Naive B cell (primary cell): Measurements from ENCODE around the gene GPR68. TPM values are rescaled to one million over a fixed set of nuclear protein-coding genes. Genes with fewer than 3 reads are reported as not detected.
"Not testable (repeated sequence)": the region's sequence is repeated elsewhere in the genome, so short reads cannot be mapped to it uniquely, and the experiment has no call there.

ENCODE experiments used
- ATAC-seq, 2 donors: fragments of 150-1000 bp; cut with Tn5 transposase; 2 replicates each; pipeline ENCODE4 v1.10.0; 2021; ENCODE audit warnings: low read depth in 2 of 2, mild to moderate bottlenecking in 2 of 2, moderate library complexity in 2 of 2
- DNase-seq: peaks from one replicate; pipeline ENCODE4 v3.0.0; 2022
- H3K27ac Mint-ChIP-seq, 6 donors: one replicate each; pipeline ENCODE4 v1.8.0; 2020 to 2022; ENCODE audit warnings: mild to moderate bottlenecking in 6 of 6, mixed read lengths in 6 of 6, moderate library complexity in 5 of 6, inconsistent platforms in 2 of 6
- H3K27me3 Mint-ChIP-seq, 3 donors: one replicate each; pipeline ENCODE4 v1.8.0; 2021 to 2022; ENCODE audit warnings: mixed read lengths in 3 of 3, mild to moderate bottlenecking in 1 of 3
- H3K36me3 Mint-ChIP-seq, 2 donors: one replicate each; pipeline ENCODE4 v1.8.0; 2020 to 2022; ENCODE audit warnings: mixed read lengths in 2 of 2, inconsistent platforms in 1 of 2, mild to moderate bottlenecking in 1 of 2
- H3K4me1 Mint-ChIP-seq, 3 donors: one replicate each; pipeline ENCODE4 v1.8.0; 2020 to 2022; ENCODE audit warnings: mixed read lengths in 3 of 3, inconsistent platforms in 1 of 3, mild to moderate bottlenecking in 1 of 3, moderate library complexity in 1 of 3
- H3K4me3 Mint-ChIP-seq, 8 donors: one replicate each; pipeline ENCODE4 v1.8.0; 2020 to 2022; ENCODE audit warnings: mild to moderate bottlenecking in 8 of 8, mixed read lengths in 8 of 8, moderate library complexity in 8 of 8, inconsistent platforms in 2 of 8
- H3K9me3 Mint-ChIP-seq, 7 donors: one replicate each; pipeline ENCODE4 v1.8.0; 2020 to 2022; ENCODE audit warnings: mixed read lengths in 7 of 7, mild to moderate bottlenecking in 5 of 7, inconsistent platforms in 2 of 7, moderate library complexity in 1 of 7
- polyA plus RNA-seq, 6 donors: library from polyadenylated mRNA; unstranded; fragments of 300-500 nt; fragmentation: Illumina TruSeq; gene quantifications; one replicate each; pipeline ENCODE4 v1.2.3, GENCODE V29; 2021; ENCODE audit warnings: low read depth in 6 of 6

GPR68 gene
- polyA plus RNA-seq, 6 donors from 2014 or later, result 0.11 to 0.58 (median 0.23) TPM; not detected in 1

GRCh38 chr14:91257328-91258010 lies 13.0 kb upstream of the GPR68 start:
- no peak for DNase-seq
- H3K27ac Mint-ChIP-seq, result peak overlapping the region in 3 of 6 donors; percentile 25 to 80 (median 76)

GRCh38 chr14:91256661-91257060 lies 12.2 kb upstream of the GPR68 start:
- peak overlapping the region in 1 of 6 donors; percentile 7 for H3K27ac Mint-ChIP-seq
- H3K27me3 Mint-ChIP-seq, result no peaks in the 10 kb centered on the region
- DNase-seq, result no peak

More at GRCh38 chr14:91257328-91258010, 13.0 kb upstream of the GPR68 start:
- Mint-ChIP-seq H3K36me3 (no peaks in the 10 kb centered on the region), H3K9me3 (peaks cover 0 to 4% (median 0%) of the 10 kb centered on the region in 7 donors), H3K27me3 (no peaks in the 10 kb centered on the region), H3K4me3 (peak overlapping the region in 3 of 8 donors; percentile 9 to 67 (median 37)), H3K4me1 (peaks cover 20 to 26% (median 23%) of the 10 kb centered on the region in 3 donors)
- no peak for ATAC-seq

GRCh38 chr14:91255026-91255695 lies 10.7 kb upstream of the GPR68 start:
- ATAC-seq (no peak), DNase-seq (no peak)
- Mint-ChIP-seq H3K4me3 (peak overlapping the region in 6 of 8 donors; percentile 2 to 93 (median 82)), H3K9me3 (no peaks in the 10 kb centered on the region), H3K27me3 (no peaks in the 10 kb centered on the region), H3K27ac (no peak overlapping the region), H3K4me1 (peaks cover 25 to 45% (median 40%) of the 10 kb centered on the region in 3 donors), H3K36me3 (no peaks in the 10 kb centered on the region)

More at GRCh38 chr14:91256661-91257060, 12.2 kb upstream of the GPR68 start:
- Mint-ChIP-seq H3K4me1 (peaks cover 20 to 32% (median 28%) of the 10 kb centered on the region in 3 donors), H3K9me3 (peaks cover 0 to 4% (median 0%) of the 10 kb centered on the region in 7 donors), H3K4me3 (no peak overlapping the region), H3K36me3 (no peaks in the 10 kb centered on the region)
- no peak for ATAC-seq

GRCh38 chr14:91254461-91254860 lies 10.0 kb upstream of the GPR68 start:
- DNase-seq, result no peak
- no peaks in the 10 kb centered on the region for H3K27me3 Mint-ChIP-seq
- peak overlapping the region; percentile 78 to 93 (median 86) for H3K4me3 Mint-ChIP-seq
- peaks cover 31 to 52% (median 47%) of the 10 kb centered on the region in 3 donors for H3K4me1 Mint-ChIP-seq
- peaks cover 0 to 2% (median 0%) of the 10 kb centered on the region in 7 donors for H3K9me3 Mint-ChIP-seq
- no peak for ATAC-seq
- H3K36me3 Mint-ChIP-seq, result no peaks in the 10 kb centered on the region
- H3K27ac Mint-ChIP-seq, result peak overlapping the region in 4 of 6 donors; percentile 34 to 72 (median 62)

GRCh38 chr14:91253795-91254323 lies 9.4 kb upstream of the GPR68 start:
- H3K9me3 Mint-ChIP-seq, result peaks cover 0 to 2% (median 0%) of the 10 kb centered on the region in 7 donors
- no peak for ATAC-seq

GRCh38 chr14:91252871-91253794 lies 8.6 kb upstream of the GPR68 start:
- no peaks in the 10 kb centered on the region for H3K27me3 Mint-ChIP-seq
- ATAC-seq (peak; percentile 50 to 56), DNase-seq (peak; percentile 49)
- peaks cover 0 to 2% (median 0%) of the 10 kb centered on the region in 7 donors for H3K9me3 Mint-ChIP-seq
- no peaks in the 10 kb centered on the region for H3K36me3 Mint-ChIP-seq
- H3K27ac Mint-ChIP-seq, result peak overlapping the region in 3 of 6 donors; percentile 34 to 90 (median 63)
- H3K4me1 Mint-ChIP-seq, result peaks cover 36 to 56% (median 47%) of the 10 kb centered on the region in 3 donors
- H3K4me3 Mint-ChIP-seq, result peak overlapping the region; percentile 71 to 92 (median 85)

More at GRCh38 chr14:91253795-91254323, 9.4 kb upstream of the GPR68 start:
- DNase-seq, result no peak
- H3K4me1 Mint-ChIP-seq, result peaks cover 32 to 53% (median 48%) of the 10 kb centered on the region in 3 donors
- no peaks in the 10 kb centered on the region for H3K36me3 Mint-ChIP-seq
- peak overlapping the region; percentile 78 to 93 (median 86) for H3K4me3 Mint-ChIP-seq
- peak overlapping the region in 5 of 6 donors; percentile 33 to 80 (median 70) for H3K27ac Mint-ChIP-seq
- H3K27me3 Mint-ChIP-seq, result no peaks in the 10 kb centered on the region

GRCh38 chr14:91250912-91251311 lies 6.4 kb upstream of the GPR68 start:
- DNase-seq, result no peak
- Mint-ChIP-seq H3K36me3 (peaks cover 0 to 5% of the 10 kb centered on the region in 2 donors), H3K27ac (peak overlapping the region in 5 of 6 donors; percentile 16 to 95 (median 86)), H3K4me1 (peaks cover 34 to 58% (median 40%) of the 10 kb centered on the region in 3 donors), H3K27me3 (no peaks in the 10 kb centered on the region), H3K9me3 (peaks cover 0 to 6% (median 4%) of the 10 kb centered on the region in 7 donors), H3K4me3 (peak overlapping the region in 5 of 8 donors; percentile 12 to 85 (median 61))
- ATAC-seq, result no peak

GRCh38 chr14:91249841-91250616 lies 5.5 kb upstream of the GPR68 start:
- Mint-ChIP-seq H3K27me3 (no peaks in the 10 kb centered on the region), H3K36me3 (peaks cover 0 to 5% of the 10 kb centered on the region in 2 donors), H3K4me3 (peak overlapping the region; percentile 29 to 85 (median 74)), H3K27ac (peak overlapping the region; percentile 76 to 97 (median 92)), H3K4me1 (peaks cover 33 to 63% (median 42%) of the 10 kb centered on the region in 3 donors), H3K9me3 (peaks cover 0 to 6% (median 4%) of the 10 kb centered on the region in 7 donors)
- DNase-seq (peak; percentile 38), ATAC-seq (peak; percentile 52 to 64)

- no peak overlapping the region for H3K4me3 Mint-ChIP-seq
- H3K27me3 Mint-ChIP-seq, result no peaks in the 10 kb centered on the region
- peaks cover 0 to 6% (median 4%) of the 10 kb centered on the region in 7 donors for H3K9me3 Mint-ChIP-seq
These were observed 1.7 kb upstream of the GPR68 start for GRCh38 chr14:91246051-91246852.

GRCh38 chr14:91245616-91246015 lies 1.1 kb upstream of the GPR68 start:
- H3K36me3 Mint-ChIP-seq, H3K27ac Mint-ChIP-seq, H3K4me3 Mint-ChIP-seq: not testable (repeated sequence)

More at GRCh38 chr14:91246051-91246852, 1.7 kb upstream of the GPR68 start:
- ATAC-seq, result no peak
- peaks cover 55 to 77% (median 60%) of the 10 kb centered on the region in 3 donors for H3K4me1 Mint-ChIP-seq
- DNase-seq, result no peak
- H3K36me3 Mint-ChIP-seq, result peaks cover 0 to 8% of the 10 kb centered on the region in 2 donors
- H3K27ac Mint-ChIP-seq, result peak overlapping the region in 2 of 6 donors; percentile 70 to 76

GRCh38 chr14:91245029-91245428 lies 525 bp upstream of the GPR68 start:
- Mint-ChIP-seq H3K27me3 (no peaks in the 10 kb centered on the region), H3K4me3 (peak overlapping the region in 4 of 8 donors; percentile 60 to 91 (median 66)), H3K9me3 (peaks cover 0 to 6% (median 4%) of the 10 kb centered on the region in 7 donors), H3K27ac (peak overlapping the region in 4 of 6 donors; percentile 31 to 93 (median 45)), H3K36me3 (peaks cover 0 to 8% of the 10 kb centered on the region in 2 donors), H3K4me1 (peaks cover 51 to 73% (median 51%) of the 10 kb centered on the region in 3 donors)
- ATAC-seq (no peak), DNase-seq (no peak)

More at GRCh38 chr14:91245616-91246015, 1.1 kb upstream of the GPR68 start:
- ATAC-seq, DNase-seq, H3K27me3 Mint-ChIP-seq, H3K9me3 Mint-ChIP-seq: not testable (repeated sequence)
- peaks cover 57 to 78% (median 57%) of the 10 kb centered on the region in 3 donors for H3K4me1 Mint-ChIP-seq
